Muscle of leg (tissue), 11 donors: ENCODE measurements around the gene METTL24. TPM values are rescaled to one million over a fixed set of nuclear protein-coding genes. Genes with fewer than 3 reads are reported as not detected.
"Not testable (repeated sequence)": the region's sequence is repeated elsewhere in the genome, so short reads cannot be mapped to it uniquely, and the experiment has no call there.

ENCODE experiments used
- DNase-seq: peaks from one replicate; pipeline ENCODE4 v3.0.0; 2013
- H3K27ac ChIP-seq: one replicate; pipeline ENCODE4 v1.5.1; 2013; ENCODE audit warnings: mild to moderate bottlenecking, low read length, control low read depth
- H3K27me3 ChIP-seq: one replicate; pipeline ENCODE4 v1.6.1; 2013; ENCODE audit warnings: low read length; ENCODE audit not compliant: control insufficient read depth, insufficient read depth
- H3K36me3 ChIP-seq: one replicate; pipeline ENCODE4 v1.6.1; 2013; ENCODE audit warnings: low read length; ENCODE audit not compliant: control insufficient read depth, insufficient read depth
- H3K4me1 ChIP-seq: one replicate; pipeline ENCODE4 v1.6.1; 2013; ENCODE audit warnings: low read length; ENCODE audit not compliant: control insufficient read depth, insufficient read depth
- H3K4me3 ChIP-seq: one replicate; pipeline ENCODE4 v1.5.1; 2013; ENCODE audit warnings: low read length, control low read depth
- H3K9me3 ChIP-seq: replicated peaks from 2 replicates; pipeline ENCODE4 v1.6.1; 2013; ENCODE audit warnings: low read depth, low read length; ENCODE audit not compliant: control insufficient read depth
- WGBS: methylation state at CpG from one replicate; pipeline ENCODE4 v1.1.5; 2013; ENCODE audit warnings: missing lambda C conversion rate; ENCODE audit not compliant: insufficient coverage; 5-methylcytosine and 5-hydroxymethylcytosine counted together
- polyA plus RNA-seq, 8 donors: library from polyadenylated mRNA; unstranded; fragments of 120-200 nt; gene quantifications; one replicate each; pipeline versions ENCODE4 v1.2.1 to v1.2.3, GENCODE V29; 2013; ENCODE audit warnings: inconsistent platforms in 1 of 8, low replicate concordance in 1 of 8; ENCODE audit not compliant: insufficient read length in 8 of 8, insufficient read depth in 1 of 8
- total RNA-seq: library from RNA; stranded (reverse); fragments of 120-200 nt; gene quantifications from one replicate; pipeline ENCODE4 v1.2.4, GENCODE V29; 2013

The METTL24 gene
- total and polyA plus RNA-seq, 9 donors, result 0.28 to 2.2 (median 0.80) TPM

DNA sequence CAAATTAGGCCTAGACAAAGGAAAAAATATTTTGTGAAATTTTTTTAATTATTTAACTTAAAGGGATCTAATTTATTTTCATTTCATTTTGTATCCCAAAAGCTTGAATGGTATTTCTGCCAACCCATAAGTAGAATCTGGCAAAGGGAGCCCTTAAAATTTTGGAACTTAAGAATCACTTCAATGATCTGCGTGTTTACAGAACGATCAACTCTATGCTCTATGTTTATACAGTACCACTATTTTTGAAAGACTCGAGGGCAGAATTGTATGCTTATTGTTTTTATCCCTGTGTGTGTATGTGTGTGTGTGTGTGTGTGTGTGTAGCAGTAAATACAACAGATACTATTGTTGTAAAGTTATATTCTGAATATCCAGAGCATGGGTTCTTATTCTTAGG, 39.2 kb downstream of the METTL24 start:
- Histone ChIP-seq H3K36me3 (no peaks in the 10 kb centered on the region), H3K27me3 (no peaks in the 10 kb centered on the region), H3K9me3 (no peaks in the 10 kb centered on the region), H3K4me1 (no peaks in the 10 kb centered on the region), H3K4me3 (no peak overlapping the region), H3K27ac (no peak overlapping the region)
- WGBS, result no CpG with 5 or more reads among the region's 3 CpGs
- DNase-seq, result no peak

DNA sequence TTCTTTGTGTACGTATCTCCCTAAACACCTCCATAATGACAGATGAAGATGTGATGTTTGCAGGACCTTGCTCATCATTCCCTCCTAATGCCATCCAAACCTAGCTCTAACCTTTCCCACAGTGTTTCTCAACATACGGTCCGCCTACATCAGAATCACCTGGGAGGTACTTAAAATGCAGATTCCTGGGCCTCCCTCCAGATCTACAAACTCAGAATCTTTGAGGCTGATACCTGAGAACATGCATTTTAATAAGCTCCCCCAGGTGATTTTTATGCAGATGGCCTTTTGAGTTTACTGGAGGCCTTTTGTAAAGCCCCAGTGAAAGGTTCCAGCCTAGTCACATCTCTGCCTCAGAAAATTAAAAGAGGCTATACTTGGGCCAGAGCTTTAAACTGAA, 40.5 kb downstream of the METTL24 start:
- no peak for DNase-seq
- H3K9me3 ChIP-seq, result no peaks in the 10 kb centered on the region
- H3K27ac ChIP-seq, result no peak overlapping the region
- H3K27me3 ChIP-seq, result no peaks in the 10 kb centered on the region
- H3K36me3 ChIP-seq, result no peaks in the 10 kb centered on the region
- H3K4me3 ChIP-seq, result no peak overlapping the region
- H3K4me1 ChIP-seq, result no peaks in the 10 kb centered on the region
- WGBS, result 90% methylated on average over 2 of the region's 3 CpGs

DNA sequence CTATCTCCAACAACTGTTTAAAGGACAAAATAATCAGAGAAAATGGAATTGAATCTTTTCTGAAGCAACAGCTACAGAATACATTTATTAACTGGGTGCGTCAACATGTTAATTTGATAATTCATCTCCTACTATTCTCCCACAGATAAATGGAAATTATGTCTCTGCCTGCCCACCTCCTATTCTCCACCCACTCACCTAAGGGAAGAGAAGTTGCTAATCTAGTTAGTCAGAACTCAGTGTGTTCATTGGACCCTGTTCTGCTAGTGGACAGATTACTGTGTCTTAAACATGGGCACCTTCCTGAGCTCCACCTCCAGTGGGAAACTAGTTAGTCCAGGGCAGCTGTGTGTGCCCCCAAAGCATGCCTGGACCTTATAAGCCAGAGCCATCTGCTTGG, 41.0 kb downstream of the METTL24 start:
- Histone ChIP-seq H3K9me3 (no peaks in the 10 kb centered on the region), H3K27me3 (no peaks in the 10 kb centered on the region), H3K27ac (no peak overlapping the region), H3K4me3 (no peak overlapping the region), H3K36me3 (no peaks in the 10 kb centered on the region), H3K4me1 (no peaks in the 10 kb centered on the region)
- WGBS, result 100% methylated on average over 1 of the region's 1 CpG
- no peak for DNase-seq

DNA sequence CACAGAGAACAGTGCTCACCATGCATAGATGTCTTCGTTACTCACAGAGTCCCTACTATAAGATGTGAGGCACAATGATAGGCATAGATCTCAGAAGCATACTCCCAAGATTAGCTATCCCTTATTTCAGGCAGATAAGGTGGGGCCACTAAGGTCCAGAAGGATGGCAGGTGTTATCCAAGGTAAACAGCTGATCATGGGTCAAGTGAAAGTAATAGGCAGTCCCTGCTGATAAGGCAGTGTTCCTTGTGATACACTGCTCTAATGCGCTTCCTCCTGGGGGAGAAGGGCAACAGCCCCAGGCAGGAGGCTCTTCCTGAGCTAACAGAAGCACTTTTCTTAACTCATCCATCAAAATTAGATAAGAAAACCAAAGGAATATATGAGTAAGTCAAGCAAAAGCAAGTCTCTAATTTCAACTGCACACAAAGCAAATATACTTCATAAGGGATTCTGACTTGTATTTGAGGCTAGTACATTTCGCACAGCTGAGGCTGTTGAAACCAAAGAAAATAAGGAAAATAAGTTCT, 42.2 kb downstream of the METTL24 start:
- Histone ChIP-seq H3K27ac (no peak overlapping the region), H3K4me3 (no peak overlapping the region), H3K9me3 (no peaks in the 10 kb centered on the region), H3K36me3 (no peaks in the 10 kb centered on the region), H3K27me3 (no peaks in the 10 kb centered on the region), H3K4me1 (no peaks in the 10 kb centered on the region)
- WGBS, result no CpG with 5 or more reads among the region's 3 CpGs
- no peak for DNase-seq

DNA sequence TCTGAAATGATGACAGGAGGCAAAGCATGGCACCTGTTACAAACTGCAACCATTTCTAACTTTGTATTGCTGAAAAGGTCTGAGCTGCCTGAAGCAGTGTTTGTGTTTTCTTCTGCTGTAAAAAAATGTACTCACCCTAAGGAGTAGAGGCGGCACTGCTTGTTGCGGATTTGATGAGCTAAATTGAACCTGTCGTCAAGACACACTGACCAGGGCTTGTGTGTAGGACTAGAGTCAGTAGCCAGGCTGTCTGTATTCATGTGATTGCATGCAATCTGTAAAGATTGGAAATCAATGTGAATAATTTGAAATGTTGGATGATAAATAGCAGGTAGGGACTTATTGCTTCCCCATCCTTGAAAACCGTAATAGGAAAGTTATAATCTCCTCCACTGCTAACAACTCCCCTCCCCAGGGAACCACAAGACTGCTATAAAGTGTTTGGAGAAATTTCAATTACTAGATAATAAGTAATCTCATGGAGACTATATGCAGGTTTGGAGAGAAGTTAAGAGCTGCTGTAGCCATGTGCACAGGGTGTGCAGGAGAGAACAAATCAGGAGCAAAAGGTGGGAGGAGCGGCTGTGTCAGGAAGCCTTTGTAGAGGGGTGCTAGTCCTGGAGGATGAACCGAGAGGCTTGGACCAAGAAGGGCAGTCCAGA, 42.8 kb downstream of the METTL24 start:
- H3K27me3 ChIP-seq, result no peaks in the 10 kb centered on the region
- no peak overlapping the region for H3K4me3 ChIP-seq
- H3K9me3 ChIP-seq, result no peaks in the 10 kb centered on the region
- no peaks in the 10 kb centered on the region for H3K4me1 ChIP-seq
- no peak overlapping the region for H3K27ac ChIP-seq
- 80% methylated on average over 5 of the region's 6 CpGs for WGBS
- no peaks in the 10 kb centered on the region for H3K36me3 ChIP-seq
- DNase-seq, result no peak

DNA sequence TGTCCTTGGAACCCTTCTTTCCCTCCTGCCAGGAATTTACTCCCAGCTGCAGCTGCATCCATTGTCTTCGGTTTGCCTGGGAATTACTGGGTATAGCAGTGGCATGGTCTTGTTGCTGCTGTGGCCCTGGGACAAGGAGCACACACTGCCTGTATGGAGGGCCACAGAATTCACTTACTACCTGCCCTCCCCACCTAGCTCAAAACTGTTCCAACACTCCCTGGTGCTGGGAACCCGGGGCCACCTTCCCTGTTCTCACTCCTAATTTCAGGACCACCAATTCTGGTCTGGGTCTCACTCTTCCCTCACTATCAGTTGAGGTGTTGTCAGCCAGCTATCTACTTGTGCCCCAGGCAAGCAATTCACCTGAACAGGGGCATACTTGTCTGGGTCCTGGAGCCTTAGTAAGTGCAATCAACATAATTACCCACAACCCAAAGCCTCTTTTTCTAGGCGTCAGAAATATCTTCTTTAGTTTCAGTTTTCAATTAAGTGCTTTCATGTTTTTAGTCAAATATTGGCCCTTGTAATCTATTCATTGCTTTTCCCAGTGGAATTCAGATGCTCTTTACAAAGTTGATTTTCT, 47.2 kb downstream of the METTL24 start:
- H3K9me3 ChIP-seq, result no peaks in the 10 kb centered on the region
- H3K36me3 ChIP-seq, result no peaks in the 10 kb centered on the region
- H3K27ac ChIP-seq, result no peak overlapping the region
- H3K4me1 ChIP-seq, result no peaks in the 10 kb centered on the region
- DNase-seq, result no peak
- no peak overlapping the region for H3K4me3 ChIP-seq
- 69% methylated on average over 1 of the region's 3 CpGs for WGBS
- H3K27me3 ChIP-seq, result no peaks in the 10 kb centered on the region

DNA sequence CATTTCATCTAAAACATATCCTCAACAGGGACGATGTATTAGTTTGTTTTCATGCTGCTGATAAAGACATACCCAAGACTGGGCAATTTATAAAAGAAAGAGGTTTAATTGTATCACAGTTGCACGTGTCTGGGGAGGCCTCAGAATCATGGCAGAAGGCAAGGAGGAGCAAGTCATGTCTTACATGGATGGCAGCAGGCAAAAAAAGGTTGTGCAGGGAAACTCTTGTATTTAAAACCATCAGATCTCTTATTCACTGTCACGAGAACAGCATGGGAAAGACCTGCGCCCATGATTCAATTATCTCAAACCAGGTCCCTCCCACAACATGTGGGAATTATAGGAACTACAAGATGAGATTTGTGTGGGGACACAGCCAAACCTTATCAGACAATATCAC, 48.7 kb downstream of the METTL24 start:
- H3K27ac ChIP-seq, H3K9me3 ChIP-seq: not testable (repeated sequence)
- 57% methylated on average over 1 of the region's 4 CpGs for WGBS

DNA sequence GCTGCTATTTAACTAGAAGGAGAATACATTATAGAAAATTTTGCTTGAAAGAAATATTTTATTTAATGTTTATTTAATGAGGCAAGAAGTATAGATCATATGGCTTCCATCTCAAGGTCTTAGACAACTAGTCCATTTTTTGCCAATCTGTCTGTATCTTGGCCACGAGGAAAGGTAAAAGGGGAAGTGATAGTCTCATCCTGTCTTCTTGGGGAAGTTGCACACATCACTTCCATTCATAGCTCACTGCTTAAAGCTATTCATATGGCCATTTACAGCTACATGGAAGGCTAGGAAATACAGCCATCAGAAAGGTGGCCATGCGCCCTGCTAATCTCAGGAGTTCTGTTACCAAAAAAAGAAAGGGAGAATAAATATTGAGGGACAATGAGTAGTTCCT, 50.8 kb downstream of the METTL24 start:
- no CpG with 5 or more reads among the region's 2 CpGs for WGBS
- no peaks in the 10 kb centered on the region for H3K9me3 ChIP-seq
- no peak overlapping the region for H3K27ac ChIP-seq
- no peak overlapping the region for H3K4me3 ChIP-seq
- no peaks in the 10 kb centered on the region for H3K4me1 ChIP-seq
- DNase-seq, result no peak
- no peaks in the 10 kb centered on the region for H3K27me3 ChIP-seq
- no peaks in the 10 kb centered on the region for H3K36me3 ChIP-seq

More for the DNA sequence above, 48.7 kb downstream of the METTL24 start:
- H3K4me1 ChIP-seq, H3K4me3 ChIP-seq, H3K36me3 ChIP-seq, DNase-seq, H3K27me3 ChIP-seq: not testable (repeated sequence)

DNA sequence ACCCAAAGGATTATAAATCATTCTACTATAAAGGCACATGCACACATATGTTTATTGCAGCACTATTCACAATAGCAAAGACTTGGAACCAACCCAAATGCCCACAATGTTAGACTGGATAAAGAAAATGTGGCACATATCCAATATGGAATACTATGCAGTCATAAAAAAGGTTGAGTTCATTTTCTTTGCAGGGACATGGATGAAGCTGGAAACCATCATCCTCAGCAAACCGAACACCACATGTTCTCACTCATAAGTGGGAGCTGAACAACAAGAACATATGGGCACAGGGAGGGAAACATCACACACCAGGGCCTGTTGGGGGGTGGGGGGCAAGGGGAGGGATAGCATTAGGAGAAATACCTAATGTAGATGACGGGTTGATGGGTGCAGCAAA, 52.3 kb downstream of the METTL24 start:
- H3K4me1 ChIP-seq, H3K27me3 ChIP-seq, H3K36me3 ChIP-seq, H3K27ac ChIP-seq, H3K4me3 ChIP-seq, H3K9me3 ChIP-seq, DNase-seq: not testable (repeated sequence)
- WGBS, result no CpG with 5 or more reads among the region's 2 CpGs

DNA sequence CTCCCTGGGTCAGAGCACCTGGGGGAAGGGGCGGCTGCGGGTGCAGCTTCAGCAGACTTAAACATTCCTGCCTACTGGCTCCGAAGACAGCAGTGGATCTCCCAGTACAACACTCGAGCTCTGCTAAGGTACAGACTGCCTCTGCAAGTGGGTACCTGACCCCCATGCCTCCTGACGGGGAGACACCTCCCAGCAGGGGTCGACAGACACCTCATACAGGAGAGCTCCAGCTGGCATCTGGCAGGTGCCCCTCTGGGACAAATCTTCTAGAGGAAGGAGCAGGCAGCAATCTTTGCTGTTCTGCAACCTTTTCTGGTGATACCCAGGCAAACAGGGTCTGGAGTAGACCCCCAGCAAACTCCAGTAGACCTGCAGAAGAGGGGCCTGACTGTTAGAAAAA, 54.5 kb downstream of the METTL24 start:
- not testable (repeated sequence) for DNase-seq, H3K4me1 ChIP-seq, H3K9me3 ChIP-seq, H3K27ac ChIP-seq, H3K36me3 ChIP-seq, H3K27me3 ChIP-seq, H3K4me3 ChIP-seq
- WGBS, result 79% methylated on average over 4 of the region's 6 CpGs
